GM18870 (cell line): ENCODE measurements around the gene GASK1A.

Experiments
- ATAC-seq: cut with Tn5 transposase; IDR thresholded peaks from one replicate; pipeline ENCODE4 v1.9.1; 2021; ENCODE audit warnings: moderate library complexity; ENCODE audit not compliant: unreplicated experiment

GASK1A gene

DNA sequence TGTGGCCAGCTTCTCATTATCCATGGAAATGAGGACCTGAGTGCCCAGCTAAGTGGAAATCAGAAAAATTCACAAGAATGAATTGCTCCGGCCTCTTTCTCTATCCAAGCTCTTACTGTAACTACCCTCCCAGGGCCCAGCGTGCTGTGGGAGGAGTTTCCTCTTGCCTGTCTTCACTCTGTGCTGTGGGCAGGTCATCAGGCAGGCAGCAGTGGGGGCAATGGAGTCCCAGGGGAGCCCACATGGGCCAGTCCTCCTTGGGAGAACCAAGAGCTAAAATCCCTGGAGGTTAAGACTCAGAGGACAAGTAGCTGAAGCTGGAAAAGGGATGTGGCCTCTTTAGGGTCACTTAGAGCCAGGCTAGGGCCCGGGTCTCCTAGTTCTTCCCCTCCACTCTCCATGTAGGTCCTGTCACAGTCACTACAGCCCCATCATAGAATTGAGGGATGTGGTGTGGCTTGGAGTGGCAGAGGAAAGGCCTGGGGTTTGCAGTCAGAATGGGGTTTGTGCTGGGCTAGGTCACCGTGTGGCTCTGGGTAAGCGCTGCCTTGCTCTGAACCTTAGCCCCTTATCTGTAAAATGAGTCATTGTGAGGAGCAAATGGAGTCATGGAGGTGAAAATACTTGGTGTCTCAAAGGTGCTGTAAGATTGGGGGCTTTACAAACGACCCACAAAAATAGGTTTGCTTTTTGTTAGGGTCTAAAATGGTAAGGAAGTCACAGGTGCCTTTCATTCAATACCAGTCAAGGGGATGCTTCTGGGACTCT, 3.7 kb downstream of the GASK1A start:
- ATAC-seq: no peak

DNA sequence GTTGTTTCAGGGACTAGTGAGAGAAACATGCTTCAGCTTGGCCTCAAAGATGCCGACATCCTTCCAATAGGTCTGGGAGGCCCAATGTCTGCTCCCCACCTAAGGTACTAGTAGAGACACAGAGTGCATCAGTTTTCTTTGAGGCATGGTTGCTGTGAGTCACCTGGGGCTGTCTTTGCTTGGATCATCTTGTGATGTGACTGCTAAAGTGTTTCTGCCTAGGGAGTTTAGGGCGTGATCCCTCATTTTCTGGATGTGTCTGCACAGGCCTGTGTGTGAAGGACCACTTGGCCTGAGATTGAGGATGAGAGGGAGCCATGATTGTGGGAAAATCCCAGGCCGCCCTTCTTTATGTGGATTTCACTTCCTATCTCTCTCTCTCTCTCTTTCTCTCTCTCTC, 4.8 kb downstream of the GASK1A start:
- no peak for ATAC-seq

DNA sequence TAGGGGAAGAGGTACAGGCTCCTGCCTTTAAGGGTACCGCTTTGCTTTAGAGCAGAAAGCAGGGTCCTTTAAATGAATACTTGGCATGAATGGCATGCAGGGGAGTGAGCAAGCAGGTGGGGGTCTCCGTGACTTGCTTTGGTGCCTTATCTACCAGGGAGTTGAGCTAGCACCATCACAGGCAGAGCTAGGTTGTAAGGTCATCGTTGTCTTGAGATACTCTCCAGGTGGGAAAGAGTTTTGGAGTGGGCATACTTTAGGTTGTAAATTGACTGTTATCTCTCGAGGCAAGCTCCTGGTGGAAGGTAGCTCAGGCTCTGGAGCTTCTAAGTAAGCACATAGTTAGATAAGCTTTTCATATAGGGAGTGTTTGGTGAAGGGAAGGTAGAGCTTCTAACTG, 5.6 kb downstream of the GASK1A start:
- no peak for ATAC-seq

DNA sequence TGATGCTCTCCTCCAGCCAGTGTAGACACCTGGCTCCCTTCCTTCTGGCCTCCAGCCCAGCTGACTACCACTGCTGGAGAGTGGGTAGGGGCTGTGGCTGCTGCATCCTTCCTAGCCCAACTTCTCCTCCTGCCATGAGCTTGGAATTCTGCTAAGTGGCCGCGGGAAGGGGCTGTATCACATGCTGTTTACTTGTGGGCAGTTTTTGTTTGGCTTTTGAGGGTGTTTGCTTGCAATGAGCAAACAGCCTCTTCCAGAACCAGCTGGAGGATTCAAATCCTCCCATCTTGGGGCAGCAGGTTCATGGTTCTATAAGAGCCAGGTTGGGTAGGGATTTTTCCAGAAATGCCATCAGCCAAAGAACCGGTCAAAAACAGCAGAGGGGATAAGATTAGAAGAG, 9.0 kb downstream of the GASK1A start:
- ATAC-seq: no peak

DNA sequence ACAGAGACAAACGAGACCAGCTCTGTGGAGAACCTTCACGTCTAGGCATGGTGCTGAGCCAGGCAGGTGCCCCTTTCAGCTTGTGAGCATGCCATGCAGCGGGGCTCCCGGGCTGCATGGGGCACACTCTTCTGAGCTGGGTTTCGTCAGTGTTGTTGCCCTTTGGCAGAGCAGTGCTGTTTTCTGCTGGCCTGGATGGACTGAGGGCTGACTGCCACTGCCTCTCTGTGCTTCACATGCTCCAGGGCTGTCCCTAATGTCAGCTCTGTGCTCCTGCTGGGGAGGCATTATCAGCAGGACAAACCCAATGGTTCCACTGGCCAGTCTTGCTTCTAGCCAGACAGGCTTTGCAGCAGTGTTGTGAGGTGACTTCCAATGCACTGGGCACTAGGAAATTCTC, 9.5 kb downstream of the GASK1A start:
- no peak for ATAC-seq

DNA sequence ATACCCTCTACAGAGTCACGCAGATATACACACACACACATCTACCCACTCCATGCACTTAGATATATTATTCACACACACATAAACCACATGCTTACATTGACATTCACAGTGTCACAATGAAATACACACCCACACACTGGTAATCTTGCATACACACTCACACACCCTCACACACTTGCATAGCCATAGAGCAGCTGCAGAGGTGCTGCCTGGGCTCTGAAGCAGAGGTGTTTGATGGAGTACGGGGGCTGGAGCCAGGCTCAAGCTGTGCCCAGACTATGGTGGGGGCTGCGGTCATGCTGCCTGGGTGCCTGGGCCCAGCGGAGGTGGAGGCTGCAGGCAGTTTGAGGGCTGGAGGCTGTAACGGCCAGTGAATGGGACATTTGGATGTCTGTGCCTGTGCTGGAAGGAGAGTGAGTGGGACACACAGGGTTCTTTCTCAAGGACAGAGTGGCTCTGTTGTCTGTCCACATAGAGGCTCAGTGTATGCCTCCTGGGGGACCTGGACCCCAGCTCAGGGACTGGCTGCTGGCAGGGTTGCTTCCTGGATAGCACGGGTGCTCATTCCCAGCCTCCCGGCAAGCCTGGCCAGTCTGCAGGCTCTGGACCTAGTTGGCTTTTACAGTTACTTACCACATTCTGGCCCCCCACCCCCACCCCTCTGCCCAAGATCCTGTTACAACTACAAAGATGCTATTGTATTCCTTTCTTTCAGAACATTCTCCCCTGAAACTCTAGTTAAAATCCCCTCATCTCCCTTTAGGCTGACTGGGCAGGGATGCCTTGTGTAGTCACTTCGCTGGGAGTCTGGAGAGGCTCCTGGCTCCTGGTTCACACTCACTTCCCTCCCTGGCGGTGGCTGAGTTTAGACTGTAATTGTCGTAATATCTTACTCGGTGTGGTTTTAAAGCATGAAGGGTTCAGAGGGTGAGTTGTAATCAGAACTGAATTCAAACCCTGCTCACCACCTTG, 12.5 kb downstream of the GASK1A start:
- no peak for ATAC-seq

DNA sequence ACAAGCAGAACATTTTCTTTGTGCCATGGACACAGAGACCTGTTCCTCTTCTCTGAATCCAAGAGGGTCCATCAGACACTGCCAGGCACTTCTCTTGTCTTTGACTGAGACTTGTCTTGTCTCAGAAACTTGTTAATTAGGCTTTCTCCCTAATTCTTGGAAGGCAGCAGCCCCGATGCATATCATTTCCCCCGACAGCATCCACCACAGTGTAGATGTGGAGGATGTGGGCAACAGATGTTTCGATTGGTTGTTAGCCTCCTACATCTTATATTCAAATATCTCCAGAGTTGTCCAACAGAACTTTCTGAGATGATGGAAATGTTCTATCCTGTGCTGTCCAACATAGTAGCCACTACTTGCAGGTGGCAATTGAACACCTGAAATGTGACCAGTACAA, 15.5 kb downstream of the GASK1A start:
- ATAC-seq: no peak

DNA sequence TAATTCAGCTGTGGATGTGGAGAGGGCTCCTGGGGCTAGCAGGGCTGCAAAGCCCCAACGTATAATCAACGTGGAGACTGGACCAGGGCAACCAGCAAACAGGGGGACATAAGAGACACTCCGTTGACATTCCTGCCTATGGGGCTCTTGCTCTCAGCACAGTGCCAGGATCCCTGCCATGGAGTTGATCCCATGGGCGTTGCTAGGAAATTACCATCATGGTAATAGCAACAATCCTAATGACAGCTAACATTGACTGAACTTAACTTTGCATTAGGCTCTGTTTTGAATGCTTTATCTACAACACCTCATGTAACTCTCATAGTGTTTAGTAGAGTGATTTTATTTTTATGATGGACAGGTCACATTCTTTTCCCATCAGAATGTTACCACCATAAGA, 16.9 kb downstream of the GASK1A start:
- no peak for ATAC-seq

DNA sequence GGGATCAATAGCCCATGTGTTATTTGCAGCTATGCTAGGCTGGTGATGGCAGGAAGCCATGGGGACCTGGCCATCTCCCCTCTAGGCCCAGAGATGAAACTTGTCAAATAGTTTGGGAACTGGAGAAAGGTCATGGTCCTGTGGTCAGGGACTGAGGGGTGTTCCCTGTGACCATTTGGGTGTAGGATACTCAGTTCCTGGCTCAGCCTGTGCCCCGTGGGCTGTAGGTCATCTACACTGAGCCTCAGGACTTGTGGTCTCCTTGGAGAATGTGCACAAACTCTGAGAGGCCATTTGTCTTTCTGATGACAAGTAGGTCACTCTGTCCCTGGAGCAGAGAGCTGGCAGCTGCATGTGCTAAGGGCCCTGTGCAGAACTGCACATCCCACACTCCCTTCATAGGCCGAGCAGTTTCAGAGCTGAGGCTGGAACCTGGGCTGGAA, 17.5 kb downstream of the GASK1A start:
- no peak for ATAC-seq

DNA sequence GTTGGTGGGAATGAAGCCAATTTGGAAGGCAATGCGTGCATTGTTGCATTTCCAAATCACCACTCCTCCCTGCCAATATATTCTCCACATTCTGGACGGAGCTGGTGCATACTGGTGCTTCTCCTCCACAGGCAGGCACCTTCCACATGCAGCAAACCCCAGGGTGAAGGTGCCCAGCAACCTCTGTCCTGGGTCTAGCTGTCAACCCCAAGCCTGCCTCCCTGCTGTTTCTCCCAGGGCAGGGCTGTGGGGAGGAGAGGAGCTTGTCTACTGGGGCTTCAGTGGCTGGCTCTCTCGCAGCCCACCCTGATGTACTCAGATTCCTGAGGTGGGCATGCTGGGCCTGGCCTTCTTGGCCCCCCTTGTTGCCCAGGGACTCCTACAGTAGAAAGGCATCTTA, 20.1 kb downstream of the GASK1A start:
- ATAC-seq: no peak

DNA sequence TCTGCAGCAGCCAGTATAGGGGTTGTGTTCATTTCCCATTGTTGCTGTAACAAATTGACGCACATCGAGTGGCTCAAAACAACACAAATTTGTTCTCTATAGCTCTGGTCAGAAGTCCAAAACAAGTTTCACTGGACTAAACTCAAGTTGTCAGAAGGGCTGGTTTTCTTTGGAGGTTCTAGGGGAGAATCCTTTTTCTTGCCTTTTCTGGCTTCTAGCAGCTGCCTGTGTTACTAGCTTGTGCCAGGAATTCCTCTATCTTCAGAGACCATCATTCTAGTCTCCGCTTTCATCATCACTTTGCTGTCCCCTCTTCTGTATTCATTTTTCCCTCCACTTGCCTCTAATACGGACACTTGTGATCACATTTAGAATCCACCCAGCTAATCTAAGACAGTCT, 20.5 kb downstream of the GASK1A start:
- no peak for ATAC-seq

DNA sequence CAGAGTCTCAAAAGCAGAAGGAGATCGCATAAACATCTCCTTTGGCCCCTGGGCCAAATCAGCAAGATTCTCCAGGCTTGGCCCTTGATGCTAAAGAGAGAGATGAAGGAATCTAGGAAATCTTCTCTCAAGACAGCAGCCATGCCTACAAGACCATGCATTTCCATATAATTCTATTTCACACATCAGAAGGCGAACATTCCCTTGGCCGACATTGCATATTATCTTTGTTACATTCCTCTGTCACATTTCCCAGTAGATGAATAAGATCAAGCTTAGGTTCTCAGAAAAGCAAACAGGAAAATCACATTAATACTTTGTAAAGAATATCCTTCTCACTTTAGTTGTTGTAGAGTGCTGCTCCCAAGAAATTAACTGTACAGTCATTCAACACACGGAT, 21.3 kb downstream of the GASK1A start:
- ATAC-seq: no peak

DNA sequence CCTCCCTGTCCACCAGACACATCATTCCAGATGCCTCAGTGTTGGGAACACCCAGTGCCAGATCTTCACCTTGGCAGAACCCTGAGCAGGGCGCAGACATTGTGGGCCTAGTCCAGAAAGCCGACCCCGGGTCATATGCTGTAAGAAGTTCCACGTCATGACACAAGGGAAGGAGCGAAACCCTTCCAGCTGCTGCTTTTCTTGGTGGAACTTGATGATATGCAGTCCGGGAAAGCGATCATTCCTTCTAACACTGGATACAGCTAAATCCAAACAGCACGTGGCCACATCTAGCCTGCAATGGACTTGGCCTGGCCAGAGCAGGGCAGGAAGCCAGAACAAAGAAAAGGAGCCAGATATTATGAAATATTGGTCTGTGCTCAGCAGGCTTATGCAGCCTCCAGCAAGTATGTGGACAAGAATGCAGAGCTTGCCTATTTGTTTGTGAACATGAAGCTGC, 22.0 kb downstream of the GASK1A start:
- no peak for ATAC-seq

DNA sequence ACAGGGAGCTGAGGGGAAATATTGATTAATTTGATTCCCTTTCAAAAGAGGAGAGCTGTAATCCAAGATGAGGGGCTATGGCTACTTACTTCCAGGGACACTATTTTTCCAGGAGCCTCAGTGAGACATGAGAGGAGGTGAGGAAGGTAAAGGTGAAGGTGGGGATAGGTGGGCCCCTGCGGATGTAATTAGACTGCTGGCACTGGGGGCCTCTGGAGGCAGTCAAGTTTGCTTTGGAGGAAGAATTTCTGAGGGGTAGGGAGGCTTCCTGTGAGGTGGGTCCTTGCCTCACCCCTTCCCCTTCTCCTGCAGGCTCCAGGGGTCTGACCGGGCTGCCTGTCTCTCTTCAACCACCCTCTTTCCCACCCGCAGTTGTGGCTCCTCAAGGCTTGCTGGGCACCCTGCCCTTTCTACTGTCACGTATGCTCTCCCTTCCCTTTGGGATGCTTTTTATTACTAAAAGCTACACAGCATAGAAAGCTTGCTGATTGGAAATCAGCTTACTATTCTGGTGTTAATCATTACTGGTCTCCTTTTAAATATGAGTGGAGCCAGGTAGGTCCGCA, 22.5 kb downstream of the GASK1A start:
- ATAC-seq: no peak

DNA sequence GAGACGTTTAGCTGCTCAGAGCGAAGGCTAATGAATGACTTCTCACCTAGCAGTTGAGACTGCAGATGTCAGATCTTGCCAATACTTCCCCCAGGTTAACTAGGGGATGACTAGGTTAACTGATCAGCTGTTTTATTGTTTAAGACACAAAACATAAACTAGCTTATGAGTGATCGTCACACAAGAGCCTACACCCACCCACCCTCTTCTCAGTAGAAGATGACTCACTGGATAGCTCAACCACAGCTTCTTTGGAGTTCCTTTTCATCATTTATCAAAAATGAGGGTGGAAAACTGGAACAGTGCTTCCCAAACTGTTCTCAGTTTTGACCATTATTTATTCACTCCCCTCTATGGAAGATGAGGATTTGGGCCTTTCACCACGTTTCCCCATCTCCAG, 25.2 kb downstream of the GASK1A start:
- ATAC-seq: no peak

DNA sequence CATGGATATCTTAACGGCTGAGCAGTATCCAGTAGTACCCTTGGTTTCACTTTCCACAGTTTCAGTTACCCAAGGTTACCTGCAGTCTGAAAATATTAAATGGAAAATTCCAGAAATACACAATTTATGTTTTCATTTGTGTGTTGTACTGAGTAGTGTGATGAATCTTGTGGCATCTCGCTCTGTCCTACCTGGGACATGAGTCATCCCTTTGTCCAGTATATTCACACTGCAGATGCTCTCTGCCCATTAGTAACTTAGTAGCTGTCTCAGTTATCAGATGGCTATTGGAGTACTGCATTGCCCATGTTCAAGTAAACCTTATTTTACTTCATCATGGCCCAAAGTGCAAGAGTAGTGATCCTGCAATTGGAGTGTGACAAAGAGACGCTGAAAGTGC, 26.1 kb downstream of the GASK1A start:
- ATAC-seq: no peak

DNA sequence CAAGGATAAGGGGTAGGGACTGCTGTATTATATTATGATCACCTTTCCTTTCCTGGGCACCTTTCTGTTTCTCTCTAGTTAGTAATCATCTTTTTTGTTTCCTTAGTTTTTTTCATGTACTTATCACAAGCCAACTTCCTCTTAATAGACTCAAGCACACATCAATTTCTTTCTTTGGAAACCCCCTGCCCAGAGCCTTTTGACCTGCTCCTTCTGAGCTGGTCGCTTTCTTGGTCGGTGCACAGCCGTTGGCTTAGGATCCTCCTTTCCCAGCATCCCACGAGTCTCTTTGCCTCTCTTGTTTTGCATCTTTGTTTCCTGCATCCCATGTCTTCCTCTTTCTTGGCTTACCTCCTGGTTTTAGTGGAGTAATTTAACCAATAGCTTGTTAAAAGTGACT, 26.9 kb downstream of the GASK1A start:
- ATAC-seq: no peak

DNA sequence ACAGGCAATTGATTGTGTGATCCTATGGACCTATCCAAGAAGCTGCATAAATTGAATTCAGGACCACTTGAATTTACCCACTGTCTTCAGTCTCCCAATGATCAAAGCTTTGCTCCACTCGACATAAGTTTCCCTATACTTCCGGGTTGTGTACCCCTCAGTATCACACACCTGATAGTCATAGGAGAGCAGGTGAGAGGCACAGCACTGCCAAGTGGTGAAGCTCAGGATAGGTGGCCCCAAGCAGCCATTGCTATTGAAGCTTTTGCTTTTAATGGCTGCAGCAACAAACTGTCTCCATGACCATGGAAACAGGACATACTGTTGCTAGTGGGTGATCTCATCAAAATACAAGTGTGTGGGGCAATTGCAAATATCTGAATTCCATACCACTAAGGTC, 27.7 kb downstream of the GASK1A start:
- ATAC-seq: no peak

DNA sequence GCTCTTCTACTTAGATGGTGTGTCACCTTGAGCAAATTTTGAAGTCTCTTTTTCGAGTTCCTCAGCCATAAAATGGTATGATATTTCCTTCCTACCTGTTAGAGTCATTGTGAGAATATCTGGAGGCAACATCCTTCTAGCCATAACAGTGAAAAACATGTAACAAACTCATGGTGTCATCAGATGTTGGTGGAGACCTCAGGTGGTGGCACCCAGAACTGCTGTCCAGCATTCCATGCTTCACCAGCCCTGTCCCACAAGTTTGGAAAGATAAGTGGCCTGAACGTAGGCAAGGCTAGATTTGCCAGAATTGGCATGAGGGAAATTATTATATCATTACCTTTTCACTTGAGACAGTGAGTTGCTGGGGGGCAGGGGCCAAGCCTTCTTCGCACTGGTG, 30.4 kb downstream of the GASK1A start:
- no peak for ATAC-seq

DNA sequence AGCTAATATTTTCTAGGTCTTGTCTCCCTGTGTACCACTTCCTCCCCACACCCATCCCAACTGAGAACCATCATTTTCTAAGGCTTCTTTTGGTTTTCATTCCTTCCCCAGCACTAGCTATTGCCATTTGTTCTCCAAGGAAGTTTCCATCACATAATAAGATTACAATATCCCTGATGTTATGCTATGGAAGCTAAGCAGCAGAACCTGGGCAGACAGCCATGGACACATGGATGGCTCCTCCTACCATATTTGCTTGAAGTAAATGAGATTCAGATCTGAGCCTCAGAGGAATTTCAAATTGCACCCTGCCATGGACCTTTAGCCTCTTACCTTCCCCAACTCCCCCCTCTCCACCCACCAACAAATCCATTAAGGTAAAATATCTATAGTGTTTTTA, 31.5 kb downstream of the GASK1A start:
- ATAC-seq: no peak

DNA sequence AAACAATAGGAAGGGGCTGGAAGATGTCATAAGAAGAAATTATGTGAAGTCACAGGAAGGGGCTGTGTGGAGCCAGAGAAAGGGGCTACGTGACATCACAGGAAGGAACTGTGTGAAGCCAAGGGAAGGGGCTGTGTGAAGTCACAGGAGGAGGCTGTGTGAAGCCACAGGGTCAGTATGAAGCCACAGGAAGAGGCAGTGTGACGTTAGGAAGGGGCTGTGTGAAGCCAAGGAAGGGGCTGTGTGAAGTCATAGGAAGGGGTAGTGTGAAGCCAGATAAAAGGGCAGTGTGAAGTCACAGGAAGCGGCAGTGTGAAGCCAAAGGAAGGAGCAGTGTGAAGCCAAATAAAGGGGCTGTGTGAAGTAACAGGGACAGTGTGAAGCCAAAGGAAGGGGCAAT, 32.5 kb downstream of the GASK1A start:
- no peak for ATAC-seq

DNA sequence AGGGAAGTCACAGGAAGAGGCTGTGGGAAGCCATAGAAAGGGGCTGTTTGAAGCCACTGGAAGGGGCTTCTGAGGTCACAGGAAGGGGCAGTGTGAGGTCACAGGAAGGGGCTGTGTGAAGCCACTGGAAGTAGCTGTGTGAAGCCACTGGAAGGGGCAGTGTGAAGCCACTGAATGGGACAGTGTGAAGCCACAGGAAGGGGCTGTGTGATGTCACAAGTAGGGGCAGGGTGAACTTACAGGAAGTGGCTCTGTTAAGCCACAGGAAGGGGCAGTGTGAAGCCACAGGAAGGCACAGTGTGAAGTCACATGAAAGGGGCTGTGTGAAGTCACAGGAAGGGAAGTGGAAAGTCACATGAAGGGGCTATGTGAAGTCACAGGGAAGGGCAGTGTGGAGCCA, 33.1 kb downstream of the GASK1A start:
- ATAC-seq: no peak
